C4-2B (cell line): ENCODE data around the gene MYMK.

Experiments
- H3K27ac ChIP-seq: fragments of 450-650 bp; 2 replicates; pipeline ENCODE4 v1.5.1; 2017
- ZFX ChIP-seq: fragments of 450-650 bp; IDR thresholded peaks from 2 replicates; pipeline ENCODE4 v1.6.1; 2017
- TF ChIP-seq, protein P1 (sequence below): fragments of 450-650 bp; conservative IDR thresholded peaks from 2 replicates; pipeline ENCODE4 v1.5.1; 2017; ENCODE audit warnings: mild to moderate bottlenecking

MYMK gene

GRCh38 chr9:133524679-133525228, at the start of gene MYMK:
Gene MYMK (minus strand): TSS chr9:133524959. CDS start chr9:133524844, 115 bp downstream.
- TF ChIP-seq, protein P1, sequence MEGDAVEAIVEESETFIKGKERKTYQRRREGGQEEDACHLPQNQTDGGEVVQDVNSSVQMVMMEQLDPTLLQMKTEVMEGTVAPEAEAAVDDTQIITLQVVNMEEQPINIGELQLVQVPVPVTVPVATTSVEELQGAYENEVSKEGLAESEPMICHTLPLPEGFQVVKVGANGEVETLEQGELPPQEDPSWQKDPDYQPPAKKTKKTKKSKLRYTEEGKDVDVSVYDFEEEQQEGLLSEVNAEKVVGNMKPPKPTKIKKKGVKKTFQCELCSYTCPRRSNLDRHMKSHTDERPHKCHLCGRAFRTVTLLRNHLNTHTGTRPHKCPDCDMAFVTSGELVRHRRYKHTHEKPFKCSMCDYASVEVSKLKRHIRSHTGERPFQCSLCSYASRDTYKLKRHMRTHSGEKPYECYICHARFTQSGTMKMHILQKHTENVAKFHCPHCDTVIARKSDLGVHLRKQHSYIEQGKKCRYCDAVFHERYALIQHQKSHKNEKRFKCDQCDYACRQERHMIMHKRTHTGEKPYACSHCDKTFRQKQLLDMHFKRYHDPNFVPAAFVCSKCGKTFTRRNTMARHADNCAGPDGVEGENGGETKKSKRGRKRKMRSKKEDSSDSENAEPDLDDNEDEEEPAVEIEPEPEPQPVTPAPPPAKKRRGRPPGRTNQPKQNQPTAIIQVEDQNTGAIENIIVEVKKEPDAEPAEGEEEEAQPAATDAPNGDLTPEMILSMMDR: no peak
- no peak within 1 kb of the TSS for H3K27ac ChIP-seq

- no peak overlapping the region for H3K27ac ChIP-seq
- TF ChIP-seq, protein P1: no peak
- no peak for TF ChIP-seq ZFX
These were observed 49.2 kb upstream of the MYMK start for GRCh38 chr9:133573791-133574515.

- TF ChIP-seq, protein P1: no peak
- no peak for TF ChIP-seq ZFX
These were observed 48.1 kb upstream of the MYMK start for GRCh38 chr9:133572821-133573361.

DNA sequence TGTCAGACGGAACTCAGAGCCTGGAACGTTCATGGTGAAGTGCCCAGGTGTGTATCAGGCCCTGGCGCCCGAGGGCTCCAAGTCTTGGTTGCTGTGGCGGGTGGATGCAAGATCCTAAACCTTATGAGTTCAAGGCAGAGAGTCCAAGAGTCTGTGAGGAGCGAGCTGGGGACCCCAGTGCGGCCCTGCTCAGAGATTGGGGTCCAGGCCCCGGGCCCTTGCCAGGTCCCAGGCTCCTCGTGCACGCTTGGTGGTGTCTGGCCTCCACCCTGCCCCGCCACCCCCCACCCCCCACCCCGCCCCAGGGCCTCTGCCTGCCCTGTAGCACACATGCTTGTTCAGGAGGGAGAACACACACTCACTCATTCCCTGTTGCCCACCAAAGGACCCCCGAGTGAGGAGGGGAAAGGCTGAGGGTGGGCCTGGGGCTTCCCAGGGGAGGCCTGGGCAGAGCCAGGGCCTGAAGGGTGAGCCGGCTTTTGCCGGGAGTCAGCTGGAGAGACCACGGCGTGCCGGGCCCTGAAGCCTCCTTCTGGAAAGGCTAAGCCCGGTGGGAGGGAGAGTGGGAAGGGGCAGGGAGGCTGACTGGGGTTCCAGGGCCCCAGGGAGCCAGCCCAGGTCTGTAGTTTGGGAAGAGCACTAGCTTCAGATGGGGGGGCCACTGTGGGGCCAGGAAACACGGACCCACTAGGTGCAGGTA, 47.3 kb upstream of the MYMK start:
- TF ChIP-seq ZFX: no peak
- TF ChIP-seq, protein P1: no peak
- H3K27ac ChIP-seq: no peak overlapping the region

More at GRCh38 chr9:133572821-133573361, 48.1 kb upstream of the MYMK start:
- H3K27ac ChIP-seq: no peak overlapping the region

DNA sequence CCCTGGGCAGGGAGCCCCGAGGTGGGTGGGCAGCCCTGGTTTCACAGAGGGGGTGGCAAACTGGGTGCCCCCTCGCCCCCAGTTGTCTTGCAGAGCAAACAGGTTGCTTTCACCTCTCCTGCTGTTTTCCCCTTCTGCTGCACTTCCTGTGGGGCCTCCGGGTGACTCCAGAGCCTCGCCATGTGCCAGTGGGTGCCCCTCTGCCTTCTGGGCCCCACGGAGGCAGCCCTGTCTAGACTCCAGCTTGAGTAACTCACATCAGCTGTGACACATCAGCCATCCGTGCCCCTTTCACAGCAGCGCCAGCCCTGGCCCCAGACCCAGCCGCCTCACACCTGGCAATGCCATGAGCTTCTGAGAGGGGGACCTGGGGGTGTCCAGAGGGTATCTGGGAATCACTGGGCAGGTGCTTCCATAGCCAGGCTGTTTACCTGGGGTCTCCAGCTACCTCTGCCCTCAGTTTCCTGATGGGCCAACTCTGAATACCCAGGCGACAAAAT, 46.7 kb upstream of the MYMK start:
- no peak overlapping the region for H3K27ac ChIP-seq
- TF ChIP-seq, protein P1: no peak

GRCh38 chr9:133570691-133571080, 45.9 kb upstream of the MYMK start:
- TF ChIP-seq, protein P1: no peak
- TF ChIP-seq ZFX: no peak
- H3K27ac ChIP-seq: no peak overlapping the region
